Measurements from ENCODE around the gene FOSL2.

Gene FOSL2

DNA sequence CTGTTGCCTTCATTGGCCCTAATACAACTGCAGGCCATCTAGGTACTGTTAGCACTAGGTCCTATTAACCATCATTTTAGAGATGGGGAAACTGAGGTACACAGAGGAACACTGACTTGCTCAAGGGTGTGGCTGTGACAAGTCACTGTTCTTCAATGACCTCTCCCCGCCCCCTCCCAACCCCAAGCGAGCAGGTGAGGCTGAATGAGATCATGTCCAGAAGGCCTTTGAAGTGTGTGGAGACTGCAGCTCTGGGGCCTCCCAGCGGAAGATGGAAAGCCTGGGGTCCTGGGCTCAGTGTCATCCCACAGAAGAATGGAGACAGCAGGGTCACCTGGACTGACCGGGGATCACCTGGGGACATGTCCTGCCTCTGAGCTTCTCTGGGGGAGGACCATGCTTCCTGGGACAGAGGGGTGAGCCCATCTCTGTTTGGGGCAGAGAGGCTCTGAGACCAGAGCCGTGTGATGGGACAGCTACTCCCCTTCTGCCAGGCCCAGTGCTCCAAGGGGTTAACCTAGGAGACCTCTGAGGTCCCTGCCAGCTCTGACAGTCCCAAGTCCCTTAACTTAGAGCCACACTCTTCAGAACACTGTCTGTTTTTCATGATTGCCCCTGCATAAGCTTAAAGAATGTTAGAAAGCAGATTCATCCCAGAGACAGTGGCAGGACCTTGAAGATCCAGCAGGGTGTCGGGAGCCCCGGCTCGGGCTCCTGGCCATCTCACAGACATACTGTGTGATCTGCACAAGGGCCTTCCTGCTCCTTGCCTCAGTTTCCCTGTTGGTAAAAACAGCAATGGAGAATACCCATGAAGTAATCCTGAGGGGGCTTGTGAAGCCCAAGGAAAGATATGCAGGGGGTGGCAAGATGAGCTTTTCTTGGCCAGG lies 16.7 kb upstream of the FOSL2 start:
- no peak for DNase-seq

DNA sequence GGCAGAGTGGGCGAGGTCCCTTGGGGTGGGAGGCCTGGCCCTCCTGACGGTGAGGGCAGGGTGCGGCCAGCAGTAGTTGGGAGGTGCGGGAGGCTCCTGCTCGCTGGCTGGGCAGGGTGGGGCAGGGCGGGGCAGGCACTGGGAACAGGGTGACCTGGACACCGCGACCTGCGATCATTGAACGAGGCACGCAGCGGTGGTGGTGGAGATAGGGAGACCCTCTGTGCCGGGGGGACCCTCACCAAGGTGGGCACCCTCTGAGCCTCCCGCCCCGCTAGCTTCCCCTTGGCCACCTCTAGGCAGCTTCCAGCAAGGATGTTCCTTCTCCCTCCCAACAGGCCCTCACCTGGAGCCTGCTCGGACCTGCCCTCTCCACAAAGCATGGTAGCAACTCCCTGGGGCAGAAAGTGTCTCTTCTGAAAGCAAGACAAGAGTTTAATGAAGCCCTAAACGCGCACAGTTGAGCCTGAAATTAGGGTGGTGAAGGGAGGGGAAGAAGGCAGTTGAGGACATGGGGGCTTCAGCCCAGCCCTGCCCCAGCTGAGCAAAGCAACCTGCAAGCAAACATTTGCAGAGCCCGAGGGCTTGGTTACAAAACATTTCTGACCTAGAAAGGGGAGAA lies 15.4 kb upstream of the FOSL2 start:
- DNase-seq, result no peak

DNA sequence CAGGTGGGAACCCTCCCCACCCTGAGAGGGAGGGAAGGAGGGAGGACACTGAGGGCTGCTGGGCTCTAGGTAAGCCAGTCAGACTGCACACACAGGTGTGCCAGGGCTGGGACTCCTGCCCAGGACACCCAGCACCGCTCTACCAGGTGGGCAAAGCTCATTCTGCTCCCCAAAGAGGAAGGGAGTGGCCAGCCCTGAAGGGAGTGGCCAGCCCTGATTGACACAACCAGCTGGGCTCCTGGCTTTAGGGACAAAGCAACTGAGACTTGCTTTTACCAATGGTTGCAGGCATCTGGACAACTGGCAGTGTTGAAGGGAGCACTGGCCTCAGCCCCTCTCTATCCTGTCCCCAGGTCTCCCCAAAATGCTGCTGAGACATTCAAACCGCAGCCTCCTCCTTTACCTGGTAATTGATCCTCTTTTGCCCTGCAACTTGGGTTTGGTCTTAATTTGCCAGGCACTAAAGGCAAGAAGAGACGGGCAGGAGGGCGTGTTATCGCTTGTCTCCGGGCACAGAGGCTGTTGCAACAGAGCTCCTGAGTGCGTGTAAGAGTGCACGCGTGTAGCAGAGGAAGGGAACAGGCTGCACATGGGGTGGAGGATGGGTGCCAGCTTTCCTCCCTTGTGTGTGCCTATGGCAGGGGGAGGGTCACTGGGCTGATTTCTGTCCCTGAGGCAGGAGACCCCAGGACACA lies 14.5 kb upstream of the FOSL2 start:
- DNase-seq, result no peak

DNA sequence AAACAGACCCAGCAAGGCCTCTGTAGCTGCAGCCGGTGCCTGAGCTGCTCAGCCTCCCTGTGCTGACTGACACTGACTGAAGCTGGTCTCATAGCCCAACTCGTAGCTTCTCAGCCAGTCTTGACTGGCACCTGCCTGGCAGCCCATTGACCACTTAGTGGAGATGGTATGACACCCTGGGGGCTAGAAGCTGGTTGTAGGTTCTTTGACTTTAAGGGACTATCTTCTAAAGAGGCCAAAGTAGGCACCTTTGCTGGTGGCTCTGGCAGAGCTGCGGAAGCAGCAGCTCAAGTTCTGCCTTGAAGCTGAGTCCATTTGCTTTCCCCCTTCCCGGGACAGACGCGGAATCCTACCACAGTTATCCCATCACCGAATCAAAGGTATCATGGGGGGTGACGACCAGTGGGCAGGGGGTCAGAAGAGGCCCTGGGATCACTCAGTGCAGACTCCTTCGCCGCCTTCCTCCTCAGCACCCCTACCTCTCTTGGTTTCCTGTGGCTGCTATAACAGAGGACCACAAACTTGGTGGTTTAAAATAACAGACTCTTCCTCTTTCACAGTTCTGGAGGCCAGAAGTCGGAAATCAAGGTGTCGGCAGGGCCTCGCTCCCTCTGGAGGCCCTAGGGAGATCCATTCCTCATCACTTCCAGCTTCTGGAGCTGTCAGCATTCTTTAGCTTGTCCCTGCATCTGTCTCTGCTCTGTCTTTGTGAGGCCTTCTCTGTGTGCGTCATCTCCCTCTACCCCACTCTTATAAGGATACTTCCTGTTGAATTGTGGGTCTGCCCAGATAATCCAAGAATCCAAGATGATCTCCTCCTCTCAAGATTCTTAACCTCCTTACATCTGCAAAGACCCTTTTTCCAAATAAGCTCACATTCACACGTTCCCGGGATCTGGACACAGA lies 13.7 kb upstream of the FOSL2 start:
- no peak for DNase-seq

DNA sequence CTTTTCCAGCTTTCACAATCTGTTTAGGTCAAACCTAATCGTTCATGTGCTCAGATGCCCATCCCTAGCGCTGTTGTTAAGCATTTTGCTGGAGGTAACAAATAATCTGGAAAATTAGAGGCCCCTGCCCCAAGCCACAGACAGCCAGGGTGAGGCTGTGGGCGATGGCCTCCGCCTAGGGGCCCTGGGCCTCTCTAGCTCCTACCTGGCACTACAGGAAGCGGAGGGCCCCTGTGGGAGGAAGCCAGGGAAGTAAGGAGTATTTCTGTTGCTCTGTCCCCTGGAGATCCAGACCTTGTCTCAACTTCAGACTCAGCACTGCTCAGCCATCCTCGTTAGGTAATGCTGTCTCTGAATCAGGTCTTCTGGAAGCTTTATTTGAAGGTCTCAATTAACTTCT lies 12.4 kb upstream of the FOSL2 start:
- no peak for DNase-seq

DNA sequence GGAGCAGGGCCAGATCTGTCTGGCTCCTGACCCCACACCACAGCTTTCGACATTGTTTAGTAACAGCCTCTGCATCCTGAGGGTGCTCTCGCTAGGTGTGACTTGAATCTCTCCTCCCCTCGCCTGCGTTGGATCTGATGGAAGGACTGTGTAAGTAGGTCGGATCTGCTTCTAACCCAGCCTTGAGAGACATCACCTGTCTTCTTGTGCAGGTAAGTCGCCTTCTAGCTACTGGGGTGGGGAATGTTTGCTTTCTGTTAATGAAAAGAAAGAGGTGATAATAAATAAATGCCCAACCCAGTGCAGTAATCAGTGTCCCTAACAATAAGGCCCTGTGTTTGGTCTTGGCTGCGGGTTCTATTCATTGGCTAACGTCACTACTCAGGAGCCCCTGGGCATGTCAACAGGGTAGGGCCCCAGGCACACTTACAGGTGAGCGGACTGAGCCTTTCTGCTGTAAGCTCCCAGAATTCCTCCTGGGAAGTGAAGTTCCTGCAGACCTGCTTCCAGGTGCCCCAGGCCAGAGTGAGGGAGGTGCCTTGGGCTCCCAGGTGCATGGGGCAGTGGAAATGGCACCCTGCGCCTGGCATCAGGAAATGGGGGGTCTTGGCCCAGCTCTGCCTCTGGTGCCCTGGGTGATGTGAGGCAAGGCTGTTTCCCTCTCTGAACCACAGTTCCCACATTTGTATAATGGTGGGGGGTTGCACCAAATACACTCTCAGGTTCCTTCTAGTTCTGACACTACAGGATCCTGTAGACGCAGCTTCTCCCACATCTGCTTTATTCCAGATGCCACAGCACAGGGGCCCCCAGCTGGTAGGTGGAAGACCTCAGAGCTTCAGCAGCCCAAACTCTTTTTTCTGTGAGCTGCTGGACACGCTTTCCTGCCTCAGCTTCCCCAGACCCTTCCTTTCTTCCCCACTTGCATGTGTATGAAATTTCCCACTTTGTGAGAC lies 11.2 kb upstream of the FOSL2 start:
- DNase-seq, result no peak

DNA sequence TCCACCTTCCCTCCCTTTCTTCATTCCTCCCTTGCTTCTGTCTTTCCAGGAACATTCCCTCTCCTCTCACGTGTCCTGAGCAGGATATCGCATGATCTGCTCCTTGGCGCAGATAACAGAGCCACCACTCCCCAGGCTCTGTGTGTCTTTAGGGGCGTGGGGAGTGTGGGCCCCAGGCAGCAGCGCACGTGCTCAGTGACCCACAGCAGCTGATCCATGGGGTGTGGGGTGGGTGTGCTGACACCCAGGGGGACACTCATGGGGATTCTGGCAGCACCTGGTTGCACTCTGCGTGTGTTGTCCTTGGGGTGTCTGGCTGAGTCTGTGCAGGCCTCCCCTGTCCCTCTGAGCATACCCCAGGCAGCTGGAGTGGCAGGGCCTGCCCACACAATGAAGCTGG lies 9.9 kb upstream of the FOSL2 start:
- no peak for DNase-seq

DNA sequence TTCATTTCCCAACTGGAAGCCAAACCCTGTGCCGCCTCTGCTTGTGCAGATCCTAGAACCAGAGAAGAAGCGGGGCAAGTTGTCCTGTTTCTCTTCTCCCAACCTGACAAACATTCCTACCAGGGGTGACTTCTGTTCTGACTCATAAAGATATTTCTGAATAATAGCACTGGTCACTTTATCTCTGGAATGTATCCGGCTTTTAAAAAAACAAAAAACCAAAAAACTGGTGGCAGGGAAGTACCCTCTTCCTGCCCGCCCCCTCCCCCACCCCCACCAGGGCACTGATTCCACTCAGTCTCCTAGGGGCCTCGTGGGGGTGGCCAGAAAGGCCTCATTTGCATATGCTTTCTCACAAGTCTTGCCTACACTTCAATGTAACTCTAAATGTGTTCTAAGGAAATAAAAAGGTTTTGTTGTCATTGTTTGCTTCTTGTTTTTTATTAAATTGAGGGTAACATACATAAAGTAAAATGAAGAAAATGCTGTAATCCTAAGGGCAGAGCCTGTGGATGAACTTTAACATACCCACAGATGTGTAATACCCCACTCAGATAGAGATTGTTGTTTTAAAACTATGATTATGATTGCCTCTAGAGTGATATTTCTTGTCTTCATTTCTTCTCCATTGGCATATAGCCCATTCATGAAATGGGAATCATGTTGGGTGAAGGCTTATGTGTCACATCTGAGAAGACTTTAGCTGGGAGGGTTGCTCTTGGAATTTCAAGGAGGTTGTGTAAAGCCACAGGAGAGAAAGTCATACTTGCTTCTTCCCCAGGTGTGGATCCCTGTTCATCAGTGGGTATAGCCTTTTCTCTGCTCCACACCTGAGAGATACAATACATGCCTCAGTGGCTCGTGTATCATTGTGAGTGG lies 5.3 kb upstream of the FOSL2 start:
- no peak for DNase-seq

DNA sequence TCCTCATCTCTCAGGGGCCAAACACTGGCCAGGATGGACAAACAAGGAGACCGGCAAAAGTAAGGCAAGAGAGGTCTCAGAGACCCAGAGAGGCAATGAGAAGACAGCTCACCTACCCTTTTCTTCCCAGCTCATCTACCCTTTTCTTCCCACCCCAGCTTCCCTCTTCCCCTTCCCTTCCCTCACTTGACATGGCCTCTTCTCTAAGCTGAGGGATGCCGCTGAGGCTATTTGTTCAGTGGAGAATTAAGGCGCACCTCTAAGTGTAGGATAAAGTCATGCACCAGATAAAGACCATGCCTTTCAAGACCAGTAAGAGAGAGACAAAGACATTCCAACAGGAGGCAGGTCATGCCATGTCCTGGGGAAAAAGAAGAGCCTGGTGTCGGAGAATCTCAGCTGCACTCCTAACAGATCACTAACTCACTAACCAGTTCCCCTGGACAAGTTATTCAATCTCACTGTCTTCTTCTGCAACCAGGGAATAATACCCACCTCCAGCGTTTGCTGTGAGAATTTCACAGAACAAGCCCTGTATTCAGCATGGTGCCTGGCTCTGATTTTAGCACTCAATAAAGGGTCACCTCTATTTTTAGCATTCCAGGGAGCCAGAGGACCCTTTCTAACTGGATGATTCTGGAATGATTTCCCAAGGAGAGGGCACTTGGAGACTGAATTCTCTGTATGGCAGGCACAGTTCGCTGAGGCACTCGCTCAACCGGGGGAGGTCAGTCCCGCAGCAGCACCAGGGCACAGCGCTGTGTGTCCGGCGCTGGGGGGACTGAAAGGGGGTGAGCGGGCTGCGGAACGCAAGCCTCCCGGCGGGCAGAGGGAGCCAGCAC lies 3.0 kb upstream of the FOSL2 start:
- DNase-seq, result no peak

DNA sequence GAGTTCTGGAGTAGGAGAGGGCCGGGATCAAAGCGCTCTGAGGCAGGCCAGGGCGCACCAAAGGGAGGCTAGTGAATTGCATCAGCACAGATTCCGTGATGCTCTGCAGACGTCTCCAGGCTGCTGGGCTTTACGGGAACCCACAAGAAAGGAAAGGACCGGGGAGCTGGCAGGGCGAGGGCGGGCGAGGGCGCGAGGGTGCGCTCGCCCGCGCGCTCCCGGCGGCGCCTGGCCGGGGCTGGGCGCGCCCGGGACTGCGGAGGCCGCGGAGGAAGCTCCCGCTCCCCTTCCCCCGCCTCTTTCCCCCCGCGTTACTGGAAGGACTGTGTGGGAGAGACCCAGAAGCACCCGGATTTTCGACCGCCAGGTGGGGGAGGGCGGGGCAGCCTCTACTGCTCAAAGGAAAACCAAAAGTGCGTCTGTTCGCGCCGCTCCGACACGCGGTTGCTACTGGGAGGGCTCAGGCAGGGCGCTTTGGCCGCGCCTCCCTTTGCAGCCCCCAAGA lies 2.4 kb upstream of the FOSL2 start:
- peak; percentile 58 for DNase-seq

DNA sequence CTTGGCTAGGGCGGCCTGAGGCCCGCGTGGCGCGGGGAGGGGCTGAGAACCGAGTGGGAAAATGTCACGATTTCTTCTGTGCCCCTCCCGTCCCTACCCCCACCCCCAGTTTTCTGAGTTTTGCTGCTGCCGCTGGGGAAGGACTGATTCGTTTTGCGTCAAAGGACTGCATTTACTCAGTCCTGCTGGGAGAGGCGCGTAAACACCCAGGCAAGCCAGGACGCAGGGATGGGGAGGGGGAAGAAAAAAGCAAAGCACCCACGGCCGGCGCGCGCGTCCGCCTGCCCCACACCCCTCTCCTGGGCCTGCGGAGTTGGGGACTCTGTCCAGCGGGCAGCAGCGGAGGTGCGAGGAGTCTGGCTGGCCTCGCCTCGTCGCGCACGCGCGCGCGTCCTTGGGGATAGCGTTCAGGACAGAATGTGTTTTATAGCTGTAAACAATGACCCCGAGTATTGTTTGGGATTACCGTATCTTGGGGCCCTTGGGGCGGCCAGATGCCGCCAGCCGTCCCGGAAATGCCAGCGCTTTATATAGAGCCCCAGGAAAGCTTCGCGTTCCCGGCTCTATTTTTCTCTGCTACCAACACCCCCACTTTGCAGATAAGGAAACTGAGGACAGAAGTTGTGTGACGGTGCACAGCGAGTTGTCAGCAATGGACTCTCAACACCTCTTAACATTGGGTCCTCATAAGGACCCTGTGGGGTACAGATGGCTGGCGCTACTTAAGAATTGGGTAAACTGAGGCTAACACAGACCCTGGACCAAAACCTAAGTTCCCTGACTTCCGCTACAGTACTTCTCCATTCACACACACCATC lies 1.7 kb upstream of the FOSL2 start:
- DNase-seq, result peak; percentile 49

DNA sequence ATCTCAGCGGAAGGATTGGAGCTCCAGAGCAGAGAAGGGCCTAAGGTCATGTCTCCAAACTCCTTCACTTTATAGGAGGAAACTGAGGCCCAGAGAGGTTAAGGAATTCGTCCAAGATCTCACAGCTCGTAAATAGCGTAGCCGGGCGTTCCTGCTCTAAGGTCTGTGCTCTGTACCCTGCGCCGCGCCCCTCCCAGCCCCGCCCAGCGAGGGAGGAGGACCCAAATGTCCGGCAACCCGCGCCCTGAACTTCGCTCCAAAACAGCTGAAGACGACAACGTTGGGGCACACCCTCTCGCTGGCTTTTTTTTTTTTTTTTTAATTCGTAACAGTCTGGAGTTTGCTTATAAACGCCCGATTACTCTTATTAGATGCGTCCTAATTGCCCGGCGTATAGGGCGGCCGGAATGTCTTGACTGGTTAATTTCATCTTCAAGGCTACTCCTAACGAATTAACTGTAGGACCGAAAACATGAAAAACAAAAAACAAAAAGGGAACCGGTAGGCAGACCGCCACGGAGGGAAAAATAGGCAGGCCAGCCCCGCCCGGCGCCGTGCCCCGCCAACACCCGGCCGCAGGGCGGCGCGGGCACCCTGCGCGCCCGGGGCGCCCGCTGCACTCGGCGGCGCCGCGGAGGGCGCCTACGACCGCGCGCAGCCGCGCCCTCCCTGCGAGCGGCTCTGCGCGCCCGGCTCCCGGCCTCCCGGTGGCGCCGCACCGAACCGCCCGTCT lies 928 bp upstream of the FOSL2 start:
- DNase-seq, result peak; percentile 19

DNA sequence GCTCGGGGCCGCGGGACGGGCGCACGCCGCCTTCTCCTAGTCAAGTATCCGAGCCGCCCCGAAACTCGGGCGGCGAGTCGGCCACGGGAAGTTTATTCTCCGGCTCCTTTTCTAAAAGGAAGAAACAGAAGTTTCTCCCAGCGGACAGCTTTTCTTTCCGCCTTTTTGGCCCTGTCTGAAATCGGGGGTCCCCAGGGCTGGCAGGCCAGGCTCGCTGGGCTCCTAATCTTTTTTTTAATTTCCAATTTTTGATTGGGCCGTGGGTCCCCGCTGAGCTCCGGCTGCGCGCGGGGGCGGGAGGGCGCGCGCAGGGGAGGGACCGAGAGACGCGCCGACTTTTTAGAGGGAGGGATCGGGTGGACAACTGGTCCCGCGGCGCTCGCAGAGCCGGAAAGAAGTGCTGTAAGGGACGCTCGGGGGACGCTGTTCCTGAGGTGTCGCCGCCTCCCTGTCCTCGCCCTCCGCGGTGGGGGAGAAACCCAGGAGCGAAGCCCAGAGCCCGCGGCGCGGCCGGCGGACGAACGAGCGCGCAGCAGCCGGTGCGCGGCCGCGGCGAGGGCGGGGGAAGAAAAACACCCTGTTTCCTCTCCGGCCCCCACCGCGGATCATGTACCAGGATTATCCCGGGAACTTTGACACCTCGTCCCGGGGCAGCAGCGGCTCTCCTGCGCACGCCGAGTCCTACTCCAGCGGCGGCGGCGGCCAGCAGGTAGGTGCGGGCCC lies 617 bp downstream of the FOSL2 start:
- peak; percentile 41 for DNase-seq

DNA sequence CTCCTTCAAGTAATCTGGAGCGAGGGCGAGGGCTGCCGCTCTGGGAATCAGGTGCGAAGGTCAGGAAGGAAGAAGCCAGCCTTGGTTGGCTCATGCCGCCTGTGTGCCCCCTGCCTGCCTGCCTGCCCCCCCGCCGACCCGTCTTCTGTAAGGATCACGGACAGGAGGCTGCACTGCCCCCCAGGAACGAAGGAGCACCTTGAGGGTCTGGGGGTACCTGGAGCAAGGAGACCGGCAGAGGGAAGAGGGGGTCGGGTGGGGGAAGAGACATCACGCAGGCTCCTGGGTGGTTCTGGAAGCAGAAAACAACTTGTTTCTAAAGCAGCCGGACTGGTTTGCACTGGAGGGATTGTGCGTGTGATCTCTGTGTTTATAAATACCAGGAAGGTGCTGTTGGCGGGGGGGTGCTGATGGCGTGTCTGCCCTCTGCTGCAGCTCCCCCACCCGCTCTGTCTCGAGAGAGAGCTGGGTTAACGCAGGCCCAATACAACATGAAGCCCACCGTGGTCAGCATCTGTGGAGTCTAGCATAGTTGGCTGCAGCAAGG lies 1.7 kb downstream of the FOSL2 start:
- peak; percentile 1 for DNase-seq

DNA sequence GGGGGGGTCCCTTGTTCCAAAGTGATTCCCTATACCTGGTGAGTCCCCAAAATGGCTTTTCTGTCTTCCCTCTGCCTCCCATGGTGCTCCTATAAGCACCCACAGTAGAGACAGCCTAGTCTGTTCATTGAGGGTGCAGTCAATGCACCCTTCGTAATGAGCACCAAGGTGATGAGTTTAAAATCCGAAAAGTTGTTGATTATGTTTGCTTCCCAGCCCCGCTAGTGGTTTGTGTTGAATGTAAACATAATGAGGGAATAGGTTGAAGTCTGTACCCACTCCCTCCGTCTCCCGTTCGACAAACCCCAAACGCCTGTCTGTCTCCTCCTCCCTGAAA lies 2.3 kb downstream of the FOSL2 start:
- DNase-seq, result no peak

DNA sequence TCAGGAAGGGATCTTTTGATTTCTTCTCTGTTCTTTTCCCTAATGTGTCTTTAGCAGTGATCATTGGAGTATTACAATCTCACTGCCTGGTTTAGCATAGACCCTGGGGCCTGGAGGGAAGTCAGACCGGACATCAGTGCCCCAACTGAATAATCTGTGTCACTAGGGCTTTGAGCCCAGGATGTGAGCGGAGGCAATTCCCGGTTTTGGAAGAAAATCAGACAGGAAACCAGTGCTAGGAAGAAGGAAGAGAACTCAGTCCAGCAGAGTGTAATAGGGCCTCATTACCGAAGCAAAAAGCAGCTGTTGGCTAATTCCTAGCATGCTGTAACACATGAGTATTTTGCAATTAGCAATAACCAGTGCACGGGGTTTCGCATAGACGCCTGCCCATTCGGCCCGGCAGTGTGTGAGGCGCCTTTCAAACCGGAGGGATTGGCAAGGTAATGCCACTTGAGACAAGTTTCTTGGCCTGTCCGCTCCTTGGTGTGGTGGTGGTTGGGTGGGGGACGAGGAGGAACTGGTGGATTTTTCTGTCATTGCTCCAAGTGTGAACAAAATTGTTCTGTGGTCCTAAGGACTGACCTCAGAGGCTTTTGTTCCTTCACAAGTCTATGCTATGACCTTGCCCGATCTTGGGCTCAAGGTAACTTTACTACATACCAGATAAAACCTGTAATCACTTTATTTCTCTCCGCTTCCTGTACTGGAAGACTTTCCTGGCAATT lies 2.8 kb downstream of the FOSL2 start:
- no peak for DNase-seq

Measured in NCI-H2029 (cell line).